ENCODE data around the gene TRIM24.

GRCh38 chr7:138510003-138510402, 49.9 kb downstream of the TRIM24 start:
- TF ChIP-seq CTCF (optimal IDR thresholded peaks at IDR 0.05 in 1 of 3, IDR thresholded peaks at IDR 0.05 in 1 of 3, conservative IDR thresholded peaks at IDR 0.05 in 1 of 3; ENCODE audit: extremely low read depth in 1 of 3, insufficient read depth in 2 of 3, low read length in 3 of 3) (no peak), EZH2 (IDR thresholded peaks at IDR 0.05; ENCODE audit: low read length) (no peak)
